Heart left ventricle (tissue), 13 donors: ENCODE measurements around the gene GJB6.

Source experiments
- POLR2A ChIP-seq, 2 donors: fragments of 450-650 bp; IDR thresholded peaks; one replicate each; pipeline ENCODE4 v1.6.1; 2017; ENCODE audit warnings: antibody characterized with exemption in 2 of 2, mild to moderate bottlenecking in 2 of 2, moderate library complexity in 2 of 2
- TF ChIP-seq, protein P1 (sequence below), 12 donors: fragments of 200-600 bp; sonication (generic) in 4 of 12; IDR thresholded peaks; one replicate each; pipeline versions ENCODE4 v1.5.0 to v1.8.0; 2018 to 2022; ENCODE audit warnings: antibody characterized with exemption in 12 of 12, mild to moderate bottlenecking in 5 of 12
- donor health status: ischemic (EF 13 %, LVEDD 7.1; RV severe dilation, severe dysfunction).
- donor health status: DM: no; HTN: yes; CAD: no.
- donor health status: DM: no; HTN: no; CAD: no.
- donor health status: ischemic (EF 25% LVEDD 6.9; RV normal size, moderate dysfunction).
- donor health status: ischemic (EF 25% LVEDD 5.7; RV mildly dilated, moderate dysfunction).
- donor health status: ischemic (EF 35%, LVEDD 5.7; RV mildly dilated, moderate dysfunction).
- donor health status: nonischemic (EF 11% LVEDD 7.7; RV severe dilation, severe dysfunction).
- donor health status: DM: yes; HTN: yes; CAD: no.
- donor health status: PGD.
- donor health status: ischemic (EF 29% LVEDD 5.4; RV normal size, mild dysfunction).
- donor health status: nonischemic (EF 23%, LVEDD 6.1; RV moderate dilation, normal function).

DNA sequence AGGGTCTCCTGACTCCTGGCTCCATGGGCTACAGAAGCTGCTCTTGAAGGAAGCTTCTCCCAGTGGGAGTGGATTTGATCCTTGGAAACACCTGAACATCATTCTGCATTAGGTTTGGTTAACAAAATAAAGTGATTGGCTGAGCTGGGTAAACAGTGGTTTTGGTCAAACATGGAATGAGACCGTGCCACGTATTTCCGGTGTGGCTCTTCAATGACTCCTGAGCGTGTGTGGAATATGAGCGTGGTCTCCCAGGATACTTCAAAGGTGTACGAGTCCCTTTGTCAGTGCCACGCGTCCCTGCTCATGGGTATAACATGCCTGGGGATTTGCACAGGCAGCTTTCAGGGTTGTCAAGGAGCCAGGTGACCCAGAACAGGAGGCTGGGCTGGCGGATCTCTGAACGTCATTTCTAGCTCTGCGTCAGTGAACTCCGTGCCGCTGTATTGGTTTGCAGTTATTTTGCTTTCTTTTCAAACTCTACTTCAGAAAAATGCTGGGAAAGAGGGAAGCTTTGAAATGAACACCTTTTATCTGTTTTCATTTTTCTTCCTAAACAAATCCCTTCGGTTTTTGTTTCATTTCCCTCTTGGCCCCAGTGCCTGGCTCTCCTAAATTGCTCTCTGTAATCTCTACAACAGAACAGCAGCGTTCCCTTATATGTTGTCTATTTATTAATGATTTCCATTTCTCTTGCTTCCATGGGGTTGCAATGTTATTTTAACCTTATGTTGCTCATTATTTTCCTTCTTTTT lies 26.3 kb upstream of the GJB6 start:
- no peak for TF ChIP-seq POLR2A (IDR thresholded peaks at IDR 0.05)
- TF ChIP-seq, protein P1, sequence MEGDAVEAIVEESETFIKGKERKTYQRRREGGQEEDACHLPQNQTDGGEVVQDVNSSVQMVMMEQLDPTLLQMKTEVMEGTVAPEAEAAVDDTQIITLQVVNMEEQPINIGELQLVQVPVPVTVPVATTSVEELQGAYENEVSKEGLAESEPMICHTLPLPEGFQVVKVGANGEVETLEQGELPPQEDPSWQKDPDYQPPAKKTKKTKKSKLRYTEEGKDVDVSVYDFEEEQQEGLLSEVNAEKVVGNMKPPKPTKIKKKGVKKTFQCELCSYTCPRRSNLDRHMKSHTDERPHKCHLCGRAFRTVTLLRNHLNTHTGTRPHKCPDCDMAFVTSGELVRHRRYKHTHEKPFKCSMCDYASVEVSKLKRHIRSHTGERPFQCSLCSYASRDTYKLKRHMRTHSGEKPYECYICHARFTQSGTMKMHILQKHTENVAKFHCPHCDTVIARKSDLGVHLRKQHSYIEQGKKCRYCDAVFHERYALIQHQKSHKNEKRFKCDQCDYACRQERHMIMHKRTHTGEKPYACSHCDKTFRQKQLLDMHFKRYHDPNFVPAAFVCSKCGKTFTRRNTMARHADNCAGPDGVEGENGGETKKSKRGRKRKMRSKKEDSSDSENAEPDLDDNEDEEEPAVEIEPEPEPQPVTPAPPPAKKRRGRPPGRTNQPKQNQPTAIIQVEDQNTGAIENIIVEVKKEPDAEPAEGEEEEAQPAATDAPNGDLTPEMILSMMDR (IDR thresholded peaks at IDR 0.05), result no peak
